ENCODE measurements around the gene SCRN2.

GRCh38 chr17:47831934-47832327 lies 9.1 kb downstream of the SCRN2 start:
- no peak for TF ChIP-seq CTCF (IDR thresholded peaks at IDR 0.05)
- no peak for TF ChIP-seq POLR2A (IDR thresholded peaks at IDR 0.05)
